HEK293 (cell line): ENCODE data around the gene VAV2.

ENCODE experiments used
- BCL11B ChIP-seq: fragments of 450-650 bp; formaldehyde crosslinking; IDR thresholded peaks from 2 replicates; pipeline ENCODE4 v1.5.1; 2016; ENCODE audit warnings: low read depth, missing biosample characterization, missing genetic modification characterization
- CTCF ChIP-seq: fragments of 450-650 bp; formaldehyde crosslinking; IDR thresholded peaks from 2 replicates; pipeline ENCODE4 v1.5.1; 2016; ENCODE audit warnings: missing biosample characterization, missing genetic modification characterization
- ZNF350 ChIP-seq: fragments of 450-650 bp; formaldehyde crosslinking; IDR thresholded peaks from 2 replicates; pipeline ENCODE4 v1.5.0; 2017; ENCODE audit warnings: missing biosample characterization, mild to moderate bottlenecking, missing genetic modification characterization
- ZNF529 ChIP-seq: fragments of 450-650 bp; formaldehyde crosslinking; IDR thresholded peaks from 2 replicates; pipeline ENCODE4 v1.5.1; 2017; ENCODE audit warnings: missing genetic modification characterization, missing biosample characterization; ENCODE audit not compliant: insufficient replicate concordance
- ZSCAN4 ChIP-seq: fragments of 450-650 bp; formaldehyde crosslinking; IDR thresholded peaks from 2 replicates; pipeline ENCODE4 v1.5.1; 2017; ENCODE audit warnings: missing biosample characterization, missing genetic modification characterization
- TF ChIP-seq, protein P1 (sequence below): fragments of 450-650 bp; formaldehyde crosslinking; conservative IDR thresholded peaks from 2 replicates; pipeline ENCODE4 v1.5.1; 2016; ENCODE audit warnings: low read depth, missing biosample characterization, missing genetic modification characterization
- TF ChIP-seq, protein P2 (sequence below): sonication (generic); formaldehyde crosslinking; IDR thresholded peaks from 2 replicates; pipeline ENCODE4 v1.8.1; 2022; ENCODE audit warnings: mild to moderate bottlenecking, moderate library complexity, missing genetic modification reagents
- TF ChIP-seq, protein P3 (sequence below): fragments of 450-650 bp; formaldehyde crosslinking; IDR thresholded peaks from 2 replicates; pipeline ENCODE4 v1.5.1; 2016; ENCODE audit warnings: missing biosample characterization, missing genetic modification characterization, low read depth

DNA sequence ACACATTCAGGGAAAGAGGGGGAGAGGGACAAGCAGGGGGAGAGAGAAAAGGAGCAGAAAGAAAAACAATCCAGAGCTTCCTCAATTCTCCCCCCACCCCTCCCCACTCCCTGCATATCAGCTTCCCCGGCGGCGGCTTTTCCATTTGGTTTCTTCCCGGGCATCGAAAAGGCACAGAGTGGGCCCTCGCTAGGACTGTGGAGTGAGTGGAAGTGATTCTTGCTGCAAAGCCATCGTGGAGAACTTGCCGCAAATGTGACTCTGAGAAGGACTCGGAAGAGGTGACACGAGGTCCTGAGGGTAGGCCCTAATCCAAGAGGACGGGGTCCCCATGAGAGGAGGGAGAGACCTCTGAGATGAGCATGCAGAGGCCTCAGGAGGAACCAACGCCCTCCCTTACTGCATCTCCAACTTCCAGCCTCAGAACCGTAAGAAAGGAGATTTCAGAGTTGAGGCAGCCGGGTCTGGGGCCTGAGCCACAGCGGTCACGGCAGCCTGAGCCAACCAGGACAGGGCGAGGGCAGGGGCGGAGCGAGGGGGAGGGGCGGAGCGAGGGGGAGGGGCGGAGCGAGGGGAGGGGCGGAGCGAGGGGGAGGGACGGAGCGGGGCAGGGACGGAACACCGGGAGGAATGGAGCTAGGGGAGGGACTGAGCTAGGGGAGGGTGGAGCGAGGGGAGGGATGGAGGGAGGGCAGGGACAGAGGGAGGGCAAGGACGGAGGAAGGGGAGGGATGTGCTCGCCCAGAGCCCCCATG lies 232.8 kb downstream of the VAV2 start:
- TF ChIP-seq CTCF (no peak), ZNF350 (tag by site-specific recombination) (no peak), BCL11B (tag by site-specific recombination) (no peak), ZNF529 (tag by site-specific recombination) (no peak), ZSCAN4 (tag by site-specific recombination) (no peak)
- TF ChIP-seq, protein P1, sequence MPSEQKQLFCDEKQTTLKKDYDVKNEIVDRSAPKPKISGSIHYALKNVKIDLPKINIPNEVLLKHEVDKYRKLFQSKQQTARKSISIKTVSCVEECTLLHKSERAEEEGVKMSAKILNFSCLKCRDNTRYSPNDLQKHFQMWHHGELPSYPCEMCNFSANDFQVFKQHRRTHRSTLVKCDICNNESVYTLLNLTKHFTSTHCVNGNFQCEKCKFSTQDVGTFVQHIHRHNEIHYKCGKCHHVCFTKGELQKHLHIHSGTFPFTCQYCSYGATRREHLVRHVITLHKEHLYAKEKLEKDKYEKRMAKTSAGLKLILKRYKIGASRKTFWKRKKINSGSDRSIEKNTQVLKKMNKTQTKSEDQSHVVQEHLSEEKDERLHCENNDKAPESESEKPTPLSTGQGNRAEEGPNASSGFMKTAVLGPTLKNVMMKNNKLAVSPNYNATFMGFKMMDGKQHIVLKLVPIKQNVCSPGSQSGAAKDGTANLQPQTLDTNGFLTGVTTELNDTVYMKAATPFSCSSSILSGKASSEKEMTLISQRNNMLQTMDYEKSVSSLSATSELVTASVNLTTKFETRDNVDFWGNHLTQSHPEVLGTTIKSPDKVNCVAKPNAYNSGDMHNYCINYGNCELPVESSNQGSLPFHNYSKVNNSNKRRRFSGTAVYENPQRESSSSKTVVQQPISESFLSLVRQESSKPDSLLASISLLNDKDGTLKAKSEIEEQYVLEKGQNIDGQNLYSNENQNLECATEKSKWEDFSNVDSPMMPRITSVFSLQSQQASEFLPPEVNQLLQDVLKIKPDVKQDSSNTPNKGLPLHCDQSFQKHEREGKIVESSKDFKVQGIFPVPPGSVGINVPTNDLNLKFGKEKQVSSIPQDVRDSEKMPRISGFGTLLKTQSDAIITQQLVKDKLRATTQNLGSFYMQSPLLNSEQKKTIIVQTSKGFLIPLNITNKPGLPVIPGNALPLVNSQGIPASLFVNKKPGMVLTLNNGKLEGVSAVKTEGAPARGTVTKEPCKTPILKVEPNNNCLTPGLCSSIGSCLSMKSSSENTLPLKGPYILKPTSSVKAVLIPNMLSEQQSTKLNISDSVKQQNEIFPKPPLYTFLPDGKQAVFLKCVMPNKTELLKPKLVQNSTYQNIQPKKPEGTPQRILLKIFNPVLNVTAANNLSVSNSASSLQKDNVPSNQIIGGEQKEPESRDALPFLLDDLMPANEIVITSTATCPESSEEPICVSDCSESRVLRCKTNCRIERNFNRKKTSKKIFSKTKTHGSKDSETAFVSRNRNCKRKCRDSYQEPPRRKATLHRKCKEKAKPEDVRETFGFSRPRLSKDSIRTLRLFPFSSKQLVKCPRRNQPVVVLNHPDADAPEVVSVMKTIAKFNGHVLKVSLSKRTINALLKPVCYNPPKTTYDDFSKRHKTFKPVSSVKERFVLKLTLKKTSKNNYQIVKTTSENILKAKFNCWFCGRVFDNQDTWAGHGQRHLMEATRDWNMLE (tag by site-specific recombination) = no peak
- TF ChIP-seq, protein P2, sequence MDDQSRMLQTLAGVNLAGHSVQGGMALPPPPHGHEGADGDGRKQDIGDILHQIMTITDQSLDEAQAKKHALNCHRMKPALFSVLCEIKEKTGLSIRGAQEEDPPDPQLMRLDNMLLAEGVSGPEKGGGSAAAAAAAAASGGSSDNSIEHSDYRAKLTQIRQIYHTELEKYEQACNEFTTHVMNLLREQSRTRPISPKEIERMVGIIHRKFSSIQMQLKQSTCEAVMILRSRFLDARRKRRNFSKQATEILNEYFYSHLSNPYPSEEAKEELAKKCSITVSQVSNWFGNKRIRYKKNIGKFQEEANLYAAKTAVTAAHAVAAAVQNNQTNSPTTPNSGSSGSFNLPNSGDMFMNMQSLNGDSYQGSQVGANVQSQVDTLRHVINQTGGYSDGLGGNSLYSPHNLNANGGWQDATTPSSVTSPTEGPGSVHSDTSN (CRISPR knock-in tag) = no peak
- TF ChIP-seq, protein P3, sequence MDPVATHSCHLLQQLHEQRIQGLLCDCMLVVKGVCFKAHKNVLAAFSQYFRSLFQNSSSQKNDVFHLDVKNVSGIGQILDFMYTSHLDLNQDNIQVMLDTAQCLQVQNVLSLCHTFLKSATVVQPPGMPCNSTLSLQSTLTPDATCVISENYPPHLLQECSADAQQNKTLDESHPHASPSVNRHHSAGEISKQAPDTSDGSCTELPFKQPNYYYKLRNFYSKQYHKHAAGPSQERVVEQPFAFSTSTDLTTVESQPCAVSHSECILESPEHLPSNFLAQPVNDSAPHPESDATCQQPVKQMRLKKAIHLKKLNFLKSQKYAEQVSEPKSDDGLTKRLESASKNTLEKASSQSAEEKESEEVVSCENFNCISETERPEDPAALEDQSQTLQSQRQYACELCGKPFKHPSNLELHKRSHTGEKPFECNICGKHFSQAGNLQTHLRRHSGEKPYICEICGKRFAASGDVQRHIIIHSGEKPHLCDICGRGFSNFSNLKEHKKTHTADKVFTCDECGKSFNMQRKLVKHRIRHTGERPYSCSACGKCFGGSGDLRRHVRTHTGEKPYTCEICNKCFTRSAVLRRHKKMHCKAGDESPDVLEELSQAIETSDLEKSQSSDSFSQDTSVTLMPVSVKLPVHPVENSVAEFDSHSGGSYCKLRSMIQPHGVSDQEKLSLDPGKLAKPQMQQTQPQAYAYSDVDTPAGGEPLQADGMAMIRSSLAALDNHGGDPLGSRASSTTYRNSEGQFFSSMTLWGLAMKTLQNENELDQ = no peak
